ENCODE data around the gene ECE1.

The ECE1 gene

GRCh38 chr1:21325231-21325718 lies 35.0 kb upstream of the ECE1 start:
- no peak for DNase-seq

DNA sequence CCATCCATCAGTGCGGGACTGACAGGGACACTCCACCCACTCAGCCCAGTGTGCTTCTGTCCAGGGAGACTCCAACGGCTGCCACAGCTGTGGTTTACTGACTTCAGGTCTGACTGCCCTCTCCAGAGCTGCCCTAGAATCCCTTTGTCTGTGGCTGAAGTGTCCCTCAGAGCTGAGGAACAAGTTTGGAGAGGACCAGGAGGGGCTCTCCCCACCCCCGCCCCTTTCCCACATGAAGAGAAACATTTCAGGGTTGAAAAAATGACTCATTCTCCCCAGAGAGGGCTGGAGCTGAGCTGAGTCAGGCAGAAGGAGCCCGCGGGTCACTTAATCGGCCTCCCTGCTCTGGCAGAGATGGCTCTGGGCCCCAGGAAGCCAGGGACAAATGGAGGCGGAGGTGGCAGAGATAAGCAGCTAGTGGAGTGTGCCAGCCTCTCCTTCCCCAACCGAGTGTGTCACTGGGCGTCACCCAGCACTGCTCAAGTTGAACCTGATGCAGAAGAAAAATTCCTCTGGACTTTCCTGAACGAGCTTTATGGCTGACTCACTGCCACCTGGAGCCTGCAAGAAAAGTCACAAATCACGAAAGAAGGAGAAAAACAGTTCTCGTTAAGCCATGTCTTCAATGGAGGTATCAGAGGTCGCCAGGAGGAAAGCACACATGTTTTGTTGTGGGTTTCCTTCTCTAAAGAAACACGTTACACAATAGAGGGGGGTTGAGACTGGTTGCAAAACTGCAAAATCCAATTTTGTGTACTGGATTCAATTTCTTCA lies 34.3 kb upstream of the ECE1 start:
- DNase-seq = no peak

DNA sequence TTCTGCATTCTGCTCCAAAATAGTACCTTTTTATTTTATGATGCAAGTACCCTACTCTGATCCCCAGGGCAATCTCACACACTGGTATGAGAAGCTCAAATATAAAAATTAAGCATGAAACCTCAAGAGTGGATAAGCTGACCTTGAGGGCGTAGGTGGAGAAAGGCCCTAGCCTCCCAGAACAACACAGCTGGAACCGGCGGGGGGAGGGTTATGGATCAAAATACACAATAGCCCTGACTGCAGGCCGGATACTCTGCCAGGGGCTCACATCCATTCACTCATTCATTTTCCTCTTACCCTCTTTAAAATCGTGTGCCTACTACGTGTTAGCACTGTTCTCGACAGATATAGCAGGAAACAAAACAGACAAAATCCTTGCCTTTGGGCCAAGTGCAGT lies 32.8 kb upstream of the ECE1 start:
- DNase-seq = no peak

DNA sequence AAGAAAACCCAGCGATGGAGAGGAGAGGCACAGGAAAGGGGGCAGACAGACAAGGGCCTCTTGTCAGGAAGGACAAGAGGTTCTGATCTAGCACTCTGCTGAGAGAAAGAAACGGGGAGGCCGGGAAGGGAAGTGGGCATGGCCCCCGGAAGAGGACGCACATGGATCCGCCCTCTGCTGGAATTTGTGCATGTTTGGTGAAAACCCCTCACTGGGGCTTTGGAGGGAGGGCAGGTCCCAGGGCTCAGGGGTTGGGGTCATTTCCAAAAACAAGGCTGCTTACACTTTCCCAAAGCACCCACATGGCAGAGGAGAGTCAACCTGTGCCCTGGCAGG lies 32.4 kb upstream of the ECE1 start:
- DNase-seq = no peak

GRCh38 chr1:21321963-21322680 lies 31.9 kb upstream of the ECE1 start:
- no peak for DNase-seq

DNA sequence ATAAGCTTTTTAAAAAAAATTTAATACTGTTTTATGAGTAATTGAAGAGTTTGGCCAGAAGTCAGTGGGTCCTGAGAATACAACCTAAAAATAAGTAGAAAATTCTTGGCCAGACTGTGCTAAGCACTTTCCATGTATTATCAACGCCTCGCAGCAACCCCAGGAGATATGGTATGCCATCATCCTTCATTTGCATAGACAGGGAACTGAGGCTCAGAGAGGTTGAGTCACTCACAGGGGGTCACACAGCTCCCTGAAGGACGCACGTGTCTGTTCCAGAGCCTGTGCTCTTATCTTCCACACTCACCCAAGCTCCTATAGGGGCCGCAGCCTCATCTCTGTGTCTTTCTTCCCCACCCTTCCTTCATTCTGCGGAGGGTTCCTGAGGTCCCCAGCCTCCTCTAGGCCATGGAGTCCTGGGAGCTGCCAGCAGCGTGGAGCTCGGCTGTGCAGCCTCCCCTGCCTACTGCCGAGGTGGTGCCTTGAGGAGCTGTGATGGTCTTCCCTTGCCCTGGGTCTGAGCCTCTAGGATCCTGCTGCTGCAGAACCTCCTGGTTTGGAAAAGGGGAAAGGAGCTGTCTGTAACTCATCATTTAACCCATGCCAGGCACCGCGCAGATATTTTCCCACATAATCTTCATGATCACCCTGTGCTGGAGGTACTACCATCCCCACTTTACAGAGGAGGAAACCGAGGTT lies 30.3 kb upstream of the ECE1 start:
- no peak for DNase-seq

DNA sequence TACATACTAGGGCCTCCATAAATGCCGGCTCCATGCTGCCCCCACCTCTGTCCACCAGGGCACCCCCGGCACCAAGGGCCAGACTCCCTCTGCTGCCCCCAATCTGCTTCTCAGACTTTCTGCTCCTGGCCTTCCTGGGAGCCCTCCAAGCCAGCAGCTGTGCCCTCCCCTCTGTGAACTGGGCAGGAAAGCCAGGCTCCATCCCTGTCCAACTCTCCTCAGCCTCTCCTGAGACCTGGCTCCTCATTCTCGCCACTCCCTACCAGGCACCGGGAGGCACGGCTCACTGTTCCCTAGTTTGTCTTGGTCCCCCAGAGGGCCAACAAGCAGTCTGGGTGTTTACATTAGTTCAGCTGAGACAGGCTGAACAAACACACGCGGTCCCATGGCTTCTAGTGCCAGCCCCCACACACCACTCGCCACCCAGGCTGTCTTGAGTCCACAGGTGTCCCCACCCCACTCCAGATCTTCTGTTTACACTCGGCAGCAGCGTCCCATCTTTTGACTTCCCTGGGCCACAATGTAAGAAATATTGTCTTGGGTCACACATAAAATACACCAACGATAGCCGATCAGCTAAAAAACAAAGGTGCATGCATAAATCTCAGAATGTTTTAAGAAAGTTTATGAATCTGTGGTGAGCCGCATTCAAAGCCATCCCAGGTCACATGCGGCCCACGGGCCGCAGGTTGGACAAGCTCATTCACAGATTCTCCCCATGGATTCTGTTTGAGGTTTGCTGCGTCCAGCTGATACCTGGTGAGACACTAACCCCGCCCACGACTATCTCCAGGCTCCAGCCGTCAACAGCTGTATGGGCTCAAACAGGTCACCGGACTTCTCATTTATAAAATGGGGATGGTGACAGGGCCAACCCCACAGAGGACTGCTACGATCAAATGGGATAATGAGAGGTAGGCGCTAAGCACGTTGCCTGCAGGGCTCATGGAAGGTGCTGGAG lies 29.5 kb upstream of the ECE1 start:
- DNase-seq = no peak

DNA sequence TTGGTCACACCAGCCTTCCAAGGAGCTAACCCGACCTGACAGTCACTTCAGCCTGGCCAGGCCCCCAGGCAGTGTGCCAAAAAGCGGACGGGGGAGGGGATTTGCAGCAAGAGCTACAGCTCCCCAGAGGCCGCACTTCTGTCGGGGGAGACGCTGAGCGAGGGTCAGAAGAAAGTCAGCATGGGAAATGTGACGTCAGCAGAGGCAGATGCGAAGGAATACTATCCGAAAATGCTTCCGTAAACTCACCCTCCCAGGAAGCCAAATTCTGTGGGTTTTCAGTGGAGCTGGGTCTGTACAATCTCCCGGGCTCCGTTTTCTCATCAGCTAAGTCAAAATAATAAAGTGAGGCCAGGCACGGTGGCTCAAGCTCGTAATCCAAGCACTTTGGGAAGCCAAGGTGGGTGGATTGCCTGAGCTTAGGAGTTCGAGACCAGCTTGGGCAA lies 28.5 kb upstream of the ECE1 start:
- DNase-seq = no peak

GRCh38 chr1:21318057-21318713 lies 27.9 kb upstream of the ECE1 start:
- no peak for DNase-seq

- DNase-seq = no peak
Observed at GRCh38 chr1:21317690-21318043, 27.4 kb upstream of the ECE1 start.

DNA sequence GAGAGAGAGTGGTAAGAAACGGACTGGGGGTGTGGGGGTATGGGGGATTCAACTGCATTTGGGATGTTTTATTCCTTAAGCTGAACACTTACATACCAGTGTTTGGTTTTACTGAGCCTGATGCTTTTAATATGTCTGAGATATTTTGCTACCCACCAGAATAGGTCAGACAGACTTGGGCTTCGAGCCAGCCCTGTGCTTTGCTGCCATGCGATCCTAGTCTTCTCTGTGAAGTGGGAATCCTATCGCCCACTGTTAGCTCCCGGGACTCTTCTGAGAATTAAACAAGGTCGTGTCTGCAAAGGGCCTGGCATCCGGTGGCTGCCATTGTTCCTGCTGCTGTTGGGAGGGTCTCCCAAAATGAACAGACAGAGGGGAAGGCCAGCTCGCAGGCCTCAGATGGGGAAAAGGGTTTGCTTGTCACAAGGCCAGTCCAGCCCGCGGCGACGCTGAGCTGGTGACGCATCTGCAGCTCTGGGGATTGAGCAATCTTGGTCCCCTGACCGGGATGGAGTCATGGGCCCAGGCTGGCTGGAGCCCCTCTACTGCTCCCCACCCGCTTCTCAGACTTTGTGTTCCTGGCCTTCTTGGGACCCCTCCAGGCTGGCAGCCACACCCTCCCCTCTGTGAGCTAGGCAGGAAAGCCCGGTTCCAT lies 26.9 kb upstream of the ECE1 start:
- DNase-seq = no peak

DNA sequence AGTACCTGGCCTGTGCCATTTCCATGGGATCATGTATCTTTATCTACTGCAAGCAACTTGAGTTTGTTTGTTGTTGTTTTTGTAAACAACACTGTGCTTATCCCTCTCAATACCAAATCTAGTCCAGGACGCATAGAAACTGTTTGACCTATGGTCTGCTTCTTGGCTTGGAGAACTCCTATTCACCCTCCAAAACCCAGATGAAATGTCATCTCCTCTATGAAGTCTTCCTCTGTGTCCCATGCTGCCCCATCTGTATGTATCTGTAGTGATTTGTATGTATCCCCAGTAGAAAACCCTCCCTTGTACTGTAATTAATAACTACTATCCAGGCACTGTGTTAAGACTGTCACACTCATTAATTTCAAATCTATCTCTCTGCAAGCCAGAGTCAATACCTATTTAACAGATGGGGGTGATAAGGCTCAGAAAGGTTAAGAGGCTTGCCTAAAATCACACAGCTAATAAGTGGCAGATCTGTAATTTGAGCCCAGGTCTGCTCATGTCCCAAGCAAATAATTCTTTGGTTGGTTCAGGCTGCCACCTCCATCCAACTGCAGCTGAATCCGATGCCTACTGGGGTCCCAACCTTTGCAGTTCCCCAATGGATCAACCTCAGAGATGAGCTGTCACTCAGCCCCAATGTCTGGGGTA lies 24.6 kb upstream of the ECE1 start:
- no peak for DNase-seq

GRCh38 chr1:21313886-21314721 lies 23.8 kb upstream of the ECE1 start:
- no peak for DNase-seq

DNA sequence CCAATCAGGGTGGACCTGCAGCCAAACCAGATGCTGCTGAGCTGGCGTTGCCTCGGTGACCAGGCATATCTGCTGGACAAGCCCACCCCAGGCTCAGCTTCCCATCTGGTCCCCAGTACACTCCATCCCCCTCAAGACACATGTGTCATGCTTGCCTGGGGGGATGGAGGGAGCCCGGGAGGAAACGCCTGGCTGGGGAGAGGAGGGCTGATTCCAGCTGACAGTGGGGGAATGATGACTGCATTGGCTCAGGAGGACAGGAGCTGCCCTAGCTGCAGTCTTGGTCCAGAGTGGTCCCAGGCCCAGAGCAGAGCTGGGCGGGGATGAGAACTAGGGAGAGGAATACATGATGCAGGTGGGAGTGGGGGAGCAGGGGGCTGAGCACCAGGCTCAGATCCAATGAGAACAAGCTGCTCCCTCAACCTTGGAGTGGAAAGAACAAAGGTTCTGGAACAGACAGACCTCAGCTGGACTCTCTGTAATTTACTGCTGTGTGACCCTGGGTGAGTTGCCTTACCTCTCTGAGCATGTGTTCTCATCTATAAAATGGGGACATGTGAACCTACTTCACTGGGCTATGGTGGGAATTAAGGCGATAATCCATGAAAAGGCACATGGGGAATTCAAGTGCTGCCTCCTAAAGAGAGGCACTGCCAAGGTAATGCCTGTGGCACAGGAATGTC lies 23.1 kb upstream of the ECE1 start:
- DNase-seq = no peak

- no peak for DNase-seq
Observed at GRCh38 chr1:21312407-21312992, 22.2 kb upstream of the ECE1 start.

GRCh38 chr1:21311016-21311415 lies 20.8 kb upstream of the ECE1 start:
- no peak for DNase-seq

GRCh38 chr1:21308847-21309652 lies 18.8 kb upstream of the ECE1 start:
- DNase-seq = no peak

DNA sequence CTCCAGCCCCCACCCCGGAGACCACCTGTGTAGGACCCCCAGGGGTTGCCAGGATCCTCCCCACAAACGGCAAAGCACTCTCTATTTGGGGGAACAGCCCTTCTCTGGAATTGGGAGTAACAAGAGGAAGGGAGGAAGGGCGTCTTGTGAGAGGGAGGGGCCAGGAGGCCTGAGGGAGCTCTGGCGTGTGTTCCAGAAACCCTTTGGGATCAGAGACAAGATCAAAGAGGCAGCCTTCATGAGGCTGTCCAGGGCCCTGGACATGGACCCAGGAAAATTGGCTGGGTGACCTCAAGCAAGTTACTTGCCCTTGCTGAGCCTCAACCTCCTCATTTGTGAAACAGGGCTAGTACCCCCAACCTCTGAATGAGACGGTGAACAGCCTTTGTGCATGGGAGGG lies 18.1 kb upstream of the ECE1 start:
- no peak for DNase-seq
